H1 (cell line): ENCODE measurements around the gene ADD1.

Source experiments
- BRCA1 ChIP-seq: IDR thresholded peaks from 2 replicates; pipeline ENCODE4 v1.6.1; 2012; ENCODE audit warnings: low read depth, low read length, improper control_type of control experiment
- GTF2F1 ChIP-seq: IDR thresholded peaks from 2 replicates; pipeline ENCODE4 v1.6.1; 2012; ENCODE audit warnings: low read depth, low read length, improper control_type of control experiment, borderline replicate concordance
- NANOG ChIP-seq: IDR thresholded peaks from 2 replicates; pipeline ENCODE4 v1.6.1; 2011; ENCODE audit warnings: low read length, low read depth, mild to moderate bottlenecking, inconsistent platforms; ENCODE audit not compliant: insufficient read depth, poor library complexity, severe bottlenecking
- POLR2A ChIP-seq, 2 experiments: IDR thresholded peaks; 1 replicate in 1 of 2; 2 replicates in 1 of 2; pipeline ENCODE4 v1.6.1; 2011; ENCODE audit warnings: low read depth in 2 of 2, low read length in 2 of 2, mild to moderate bottlenecking in 2 of 2; ENCODE audit errors: control extremely low read depth in 1 of 2
- RFX5 ChIP-seq: IDR thresholded peaks from 2 replicates; pipeline ENCODE4 v1.6.1; 2011; ENCODE audit warnings: low read depth, low read length, improper control_type of control experiment, borderline replicate concordance
- SP1 ChIP-seq: IDR thresholded peaks from 2 replicates; pipeline ENCODE4 v1.6.1; 2011; ENCODE audit warnings: low read depth, low read length
- SRF ChIP-seq: IDR thresholded peaks from 2 replicates; pipeline ENCODE4 v1.6.1; 2011; ENCODE audit warnings: mild to moderate bottlenecking, low read depth, low read length, moderate library complexity
- TCF12 ChIP-seq: IDR thresholded peaks from 2 replicates; pipeline ENCODE4 v1.6.1; 2011; ENCODE audit warnings: low read depth, mild to moderate bottlenecking, low read length
- TF ChIP-seq, protein P1 (sequence below), 3 experiments: IDR thresholded peaks; 1 replicate in 2 of 3; 2 replicates in 1 of 3; pipeline versions ENCODE4 v1.5.1 to v1.6.1; 2011; ENCODE audit warnings: low read length in 3 of 3, mild to moderate bottlenecking in 3 of 3, inconsistent platforms in 2 of 3, low read depth in 1 of 3, moderate library complexity in 1 of 3; ENCODE audit not compliant: insufficient read depth in 1 of 3; ENCODE audit errors: control extremely low read depth in 1 of 3

DNA sequence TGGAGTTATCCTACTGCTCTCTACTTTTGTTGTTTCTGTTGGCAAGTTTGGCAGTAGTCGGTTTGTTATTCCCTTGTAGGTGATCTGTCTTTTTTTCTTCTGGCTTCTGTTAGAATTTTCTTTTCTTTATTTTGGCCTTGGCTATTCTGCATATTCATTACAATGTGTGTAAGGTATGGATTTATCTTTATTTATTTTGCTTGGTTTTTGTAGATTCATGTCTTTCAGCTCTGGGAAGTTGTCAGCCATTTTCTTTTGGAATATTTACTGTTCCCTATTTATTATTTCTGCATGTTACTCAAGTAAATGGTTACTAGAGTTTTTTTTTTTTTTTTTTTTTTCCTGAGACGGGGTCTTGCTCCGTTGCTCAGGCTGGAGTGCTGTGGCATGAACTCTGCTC is 12.6 kb downstream of the ADD1 start:
- TF ChIP-seq SRF (no peak), TCF12 (no peak), BRCA1 (no peak), SP1 (no peak), NANOG (no peak), GTF2F1 (no peak), POLR2A (IDR thresholded peaks at IDR 0.05; ENCODE audit: control extremely low read depth in 1 of 2, low read depth in 2 of 2, low read length in 2 of 2) (no peak), RFX5 (no peak)
- TF ChIP-seq, protein P1, sequence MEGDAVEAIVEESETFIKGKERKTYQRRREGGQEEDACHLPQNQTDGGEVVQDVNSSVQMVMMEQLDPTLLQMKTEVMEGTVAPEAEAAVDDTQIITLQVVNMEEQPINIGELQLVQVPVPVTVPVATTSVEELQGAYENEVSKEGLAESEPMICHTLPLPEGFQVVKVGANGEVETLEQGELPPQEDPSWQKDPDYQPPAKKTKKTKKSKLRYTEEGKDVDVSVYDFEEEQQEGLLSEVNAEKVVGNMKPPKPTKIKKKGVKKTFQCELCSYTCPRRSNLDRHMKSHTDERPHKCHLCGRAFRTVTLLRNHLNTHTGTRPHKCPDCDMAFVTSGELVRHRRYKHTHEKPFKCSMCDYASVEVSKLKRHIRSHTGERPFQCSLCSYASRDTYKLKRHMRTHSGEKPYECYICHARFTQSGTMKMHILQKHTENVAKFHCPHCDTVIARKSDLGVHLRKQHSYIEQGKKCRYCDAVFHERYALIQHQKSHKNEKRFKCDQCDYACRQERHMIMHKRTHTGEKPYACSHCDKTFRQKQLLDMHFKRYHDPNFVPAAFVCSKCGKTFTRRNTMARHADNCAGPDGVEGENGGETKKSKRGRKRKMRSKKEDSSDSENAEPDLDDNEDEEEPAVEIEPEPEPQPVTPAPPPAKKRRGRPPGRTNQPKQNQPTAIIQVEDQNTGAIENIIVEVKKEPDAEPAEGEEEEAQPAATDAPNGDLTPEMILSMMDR (IDR thresholded peaks at IDR 0.05; ENCODE audit: control extremely low read depth in 1 of 3, insufficient read depth in 1 of 3, low read depth in 1 of 3, low read length in 3 of 3): no peak
